Activated B cell treated with CpG ODN at 0.5 μM for 24 hours (primary cell): ENCODE data around the gene TMEM255B. TPM values are rescaled to one million over a fixed set of nuclear protein-coding genes. Genes with fewer than 3 reads are reported as not detected.
"Not testable (repeated sequence)": the region's sequence is repeated elsewhere in the genome, so short reads cannot be mapped to it uniquely, and the experiment has no call there.

ENCODE experiments used
- ATAC-seq: fragments of 200-7000 bp; cut with Tn5 transposase; one replicate; pipeline ENCODE4 v1.10.0; 2021; ENCODE audit warnings: low read depth, mild to moderate bottlenecking, moderate library complexity
- CTCF ChIA-PET: fragments of 350-600 bp; sonication (Branson Sonifier 250); formaldehyde crosslinking; loops from one replicate; lab custom pipeline; 2021; ENCODE audit warnings: antibody characterized with exemption; lab: Charles Lee
- POLR2A ChIA-PET: fragments of 350-600 bp; sonication (Branson Sonifier 250); formaldehyde crosslinking; loops from one replicate; lab custom pipeline; 2021; ENCODE audit warnings: antibody characterized with exemption; lab: Charles Lee
- DNase-seq: peaks from one replicate; pipeline ENCODE4 v3.0.0; 2022
- H3K27ac Mint-ChIP-seq: one replicate; pipeline ENCODE4 v1.8.0; 2020; ENCODE audit warnings: mixed read lengths
- H3K27me3 Mint-ChIP-seq: one replicate; pipeline ENCODE4 v1.8.0; 2021; ENCODE audit warnings: mixed read lengths
- H3K36me3 Mint-ChIP-seq: one replicate; pipeline ENCODE4 v1.8.0; 2021; ENCODE audit warnings: low read depth, mixed read lengths
- H3K4me1 Mint-ChIP-seq: one replicate; pipeline ENCODE4 v1.8.0; 2021; ENCODE audit warnings: mixed read lengths
- H3K4me3 Mint-ChIP-seq: one replicate; pipeline ENCODE4 v1.8.0; 2020; ENCODE audit warnings: mild to moderate bottlenecking, mixed read lengths
- H3K9me3 Mint-ChIP-seq: one replicate; pipeline ENCODE4 v1.8.0; 2020; ENCODE audit warnings: mixed read lengths
- intact Hi-C: fragments of 100-400 bp; cut with micrococcal nuclease; formaldehyde crosslinking; loops from one replicate; pipeline ENCODE4 v1.15.1; 2024
- total RNA-seq: library from RNA; stranded (reverse); gene quantifications from 2 replicates; pipeline ENCODE4 v1.2.3, GENCODE V29; 2022
- TF ChIP-seq, protein P1 (sequence below): fragments of 200-600 bp; IDR thresholded peaks from one replicate; pipeline ENCODE4 v1.8.0; 2022; ENCODE audit warnings: antibody characterized with exemption, mild to moderate bottlenecking

Gene TMEM255B
- total RNA-seq, 1 donor from 2014 or later: 6.2 TPM

DNA sequence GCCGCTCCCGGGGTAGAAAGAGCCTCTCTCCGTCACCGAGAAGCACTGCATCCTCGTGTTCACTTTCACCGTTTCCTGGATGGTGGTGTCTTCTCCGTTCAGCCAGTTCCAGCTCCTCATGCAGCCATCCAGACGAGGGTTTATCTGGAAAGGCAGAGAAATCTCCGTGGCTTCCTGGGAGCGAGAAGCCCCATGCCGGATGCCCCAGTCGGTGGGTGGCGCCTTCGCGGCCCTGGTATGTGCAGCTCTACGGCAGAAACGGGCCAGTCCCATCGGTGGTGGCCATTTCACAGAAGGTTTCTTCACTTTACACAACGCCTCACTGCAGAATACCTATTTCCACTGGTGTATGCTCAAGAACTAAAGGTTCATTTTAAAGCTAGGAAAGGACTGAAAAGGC, 68.0 kb downstream of the TMEM255B start:
- H3K4me1 Mint-ChIP-seq: no peaks in the 10 kb centered on the region
- no peak overlapping the region for H3K27ac Mint-ChIP-seq
- no peak for ATAC-seq
- H3K36me3 Mint-ChIP-seq: peaks cover 33% of the 10 kb centered on the region
- intact Hi-C loops: no loop called here
- POLR2A ChIA-PET: no interaction called here
- DNase-seq: no peak
- no peaks in the 10 kb centered on the region for H3K9me3 Mint-ChIP-seq
- H3K27me3 Mint-ChIP-seq: no peaks in the 10 kb centered on the region
- H3K4me3 Mint-ChIP-seq: no peak overlapping the region
- TF ChIP-seq, protein P1, sequence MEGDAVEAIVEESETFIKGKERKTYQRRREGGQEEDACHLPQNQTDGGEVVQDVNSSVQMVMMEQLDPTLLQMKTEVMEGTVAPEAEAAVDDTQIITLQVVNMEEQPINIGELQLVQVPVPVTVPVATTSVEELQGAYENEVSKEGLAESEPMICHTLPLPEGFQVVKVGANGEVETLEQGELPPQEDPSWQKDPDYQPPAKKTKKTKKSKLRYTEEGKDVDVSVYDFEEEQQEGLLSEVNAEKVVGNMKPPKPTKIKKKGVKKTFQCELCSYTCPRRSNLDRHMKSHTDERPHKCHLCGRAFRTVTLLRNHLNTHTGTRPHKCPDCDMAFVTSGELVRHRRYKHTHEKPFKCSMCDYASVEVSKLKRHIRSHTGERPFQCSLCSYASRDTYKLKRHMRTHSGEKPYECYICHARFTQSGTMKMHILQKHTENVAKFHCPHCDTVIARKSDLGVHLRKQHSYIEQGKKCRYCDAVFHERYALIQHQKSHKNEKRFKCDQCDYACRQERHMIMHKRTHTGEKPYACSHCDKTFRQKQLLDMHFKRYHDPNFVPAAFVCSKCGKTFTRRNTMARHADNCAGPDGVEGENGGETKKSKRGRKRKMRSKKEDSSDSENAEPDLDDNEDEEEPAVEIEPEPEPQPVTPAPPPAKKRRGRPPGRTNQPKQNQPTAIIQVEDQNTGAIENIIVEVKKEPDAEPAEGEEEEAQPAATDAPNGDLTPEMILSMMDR: no peak
- CTCF ChIA-PET: no interaction called here

DNA sequence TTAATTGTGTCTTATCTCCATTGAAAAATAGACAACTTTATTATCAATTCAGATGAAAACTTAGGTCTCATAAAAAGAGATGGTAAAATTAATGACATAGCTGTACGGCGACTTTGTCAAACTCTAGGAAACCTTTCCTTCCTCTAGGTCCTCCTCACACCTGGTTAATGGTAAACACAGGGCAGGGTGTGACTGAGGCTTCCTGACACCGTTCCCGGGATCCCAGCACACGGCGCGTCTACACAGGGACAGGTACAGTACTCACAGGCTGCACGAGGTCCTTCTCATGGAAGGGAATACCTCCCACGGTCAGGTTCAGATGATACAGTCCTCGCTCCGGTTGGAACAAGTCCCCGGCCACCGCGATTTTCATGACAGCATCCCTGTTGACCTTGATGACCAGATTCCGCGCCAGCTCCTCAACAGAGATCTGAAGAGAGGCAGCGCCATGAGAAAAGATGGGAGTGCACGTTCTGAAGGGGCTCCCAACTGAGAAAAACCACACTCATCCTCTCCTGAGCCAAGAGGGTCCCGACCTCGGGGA, 69.3 kb downstream of the TMEM255B start:
- ChIA-PET CTCF (no interaction called here), POLR2A (no interaction called here)
- H3K27ac Mint-ChIP-seq: no peak overlapping the region
- no peak overlapping the region for H3K4me3 Mint-ChIP-seq
- TF ChIP-seq, protein P1: no peak
- no peak for ATAC-seq
- no peaks in the 10 kb centered on the region for H3K9me3 Mint-ChIP-seq
- intact Hi-C loops: no loop called here
- peaks cover 30% of the 10 kb centered on the region for H3K36me3 Mint-ChIP-seq
- no peaks in the 10 kb centered on the region for H3K4me1 Mint-ChIP-seq
- H3K27me3 Mint-ChIP-seq: no peaks in the 10 kb centered on the region
- no peak for DNase-seq

DNA sequence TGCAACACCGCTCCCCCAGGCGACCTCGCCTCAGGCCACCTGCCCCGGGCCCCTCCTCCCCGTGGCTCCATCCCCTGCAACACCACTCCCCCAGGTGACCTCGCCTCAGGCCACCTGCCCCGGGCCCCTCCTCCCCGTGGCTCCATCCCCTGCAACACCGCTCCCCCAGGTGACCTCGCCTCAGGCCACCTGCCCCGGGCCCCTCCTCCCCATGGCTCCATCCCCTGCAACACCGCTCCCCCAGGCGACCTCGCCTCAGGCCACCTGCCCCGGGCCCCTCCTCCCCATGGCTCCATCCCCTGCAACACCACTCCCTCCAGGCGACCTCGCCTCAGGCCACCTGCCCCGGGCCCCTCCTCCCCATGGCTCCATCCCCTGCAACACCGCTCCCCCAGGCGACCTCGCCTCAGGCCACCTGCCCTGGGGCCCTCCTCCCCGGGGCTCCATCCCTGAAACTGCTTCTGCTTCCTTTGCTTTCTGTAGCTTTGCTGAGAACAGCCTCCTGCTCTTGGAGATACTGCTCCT, 71.5 kb downstream of the TMEM255B start:
- H3K36me3 Mint-ChIP-seq: peaks cover 30% of the 10 kb centered on the region
- CTCF ChIA-PET, POLR2A ChIA-PET, H3K27me3 Mint-ChIP-seq, H3K9me3 Mint-ChIP-seq, intact Hi-C loops, DNase-seq, H3K4me1 Mint-ChIP-seq, ATAC-seq, H3K4me3 Mint-ChIP-seq, H3K27ac Mint-ChIP-seq: not testable (repeated sequence)

DNA sequence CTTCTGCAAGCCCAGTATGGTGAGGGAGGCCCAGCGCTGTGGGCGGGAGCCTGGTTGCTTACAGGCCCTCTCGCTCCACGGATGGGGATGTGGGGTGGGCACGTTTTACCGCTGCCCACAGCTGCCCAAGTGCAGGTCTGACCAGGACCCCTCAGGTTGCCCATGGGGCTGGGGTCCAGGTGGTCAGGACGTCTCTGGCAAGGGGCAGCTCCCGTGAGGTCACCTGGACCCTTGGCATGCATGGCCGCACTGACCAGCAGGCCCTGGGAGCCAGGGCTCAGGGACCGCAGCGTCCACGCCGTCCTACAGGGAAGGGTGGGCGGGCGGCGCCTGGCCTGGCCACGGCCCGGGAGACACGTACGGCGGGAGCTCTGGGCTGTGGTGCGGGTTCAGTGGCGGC, 72.0 kb downstream of the TMEM255B start:
- TF ChIP-seq, protein P1: no peak
- Mint-ChIP-seq H3K27ac (no peak overlapping the region), H3K4me1 (no peaks in the 10 kb centered on the region), H3K4me3 (no peak overlapping the region), H3K9me3 (no peaks in the 10 kb centered on the region), H3K27me3 (no peaks in the 10 kb centered on the region), H3K36me3 (peaks cover 25% of the 10 kb centered on the region)
- intact Hi-C loops: no loop called here
- CTCF ChIA-PET: no interaction called here
- ATAC-seq: no peak
- POLR2A ChIA-PET: no interaction called here
- DNase-seq: no peak

DNA sequence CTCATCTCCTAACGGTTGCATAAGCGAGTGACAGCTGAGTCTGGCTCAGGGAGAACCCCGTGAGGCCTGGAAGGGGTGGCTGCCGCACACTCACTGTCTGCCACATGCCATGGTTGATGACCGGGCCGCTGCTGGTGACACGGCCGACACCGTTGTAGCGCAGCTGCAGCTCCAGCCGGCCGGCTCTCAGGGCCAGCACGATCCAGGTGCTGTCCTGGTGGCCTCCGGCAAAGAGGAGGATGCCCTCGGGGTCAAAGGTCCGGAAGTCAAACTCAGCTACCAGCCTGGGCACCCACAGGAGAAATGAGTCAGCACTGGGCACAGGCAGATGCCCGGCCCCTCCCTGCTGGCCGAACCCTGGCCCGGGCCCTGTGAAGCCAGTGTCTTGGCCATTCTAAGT, 73.2 kb downstream of the TMEM255B start:
- Mint-ChIP-seq H3K36me3 (peaks cover 19% of the 10 kb centered on the region), H3K4me1 (peaks cover 3% of the 10 kb centered on the region), H3K4me3 (no peak overlapping the region), H3K27ac (no peak overlapping the region), H3K27me3 (no peaks in the 10 kb centered on the region), H3K9me3 (no peaks in the 10 kb centered on the region)
- TF ChIP-seq, protein P1: no peak
- intact Hi-C loops: no loop called here
- ATAC-seq (no peak), DNase-seq (no peak)
- ChIA-PET POLR2A (no interaction called here), CTCF (no interaction called here)

DNA sequence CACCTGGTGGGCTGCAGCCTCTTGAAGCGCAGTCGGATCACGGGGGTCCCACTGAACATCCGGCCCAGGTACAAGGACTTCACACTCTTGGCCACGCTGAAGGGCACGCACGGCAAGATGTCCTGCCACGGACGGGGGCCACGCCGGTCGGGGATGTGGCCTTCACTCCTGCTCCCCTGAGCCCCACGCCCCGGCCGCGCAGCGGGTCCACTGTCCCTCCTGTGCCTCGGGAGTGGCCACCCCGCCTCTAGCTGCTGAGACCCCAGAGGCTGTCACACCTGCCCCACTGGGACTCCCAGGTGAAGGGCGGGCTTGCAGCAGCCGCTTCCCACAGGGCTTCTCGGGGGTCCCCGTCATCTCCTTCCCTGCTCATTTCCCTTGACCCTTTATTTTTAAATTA, 73.6 kb downstream of the TMEM255B start:
- peaks cover 15% of the 10 kb centered on the region for H3K36me3 Mint-ChIP-seq
- intact Hi-C loops: no loop called here
- ChIA-PET CTCF (no interaction called here), POLR2A (no interaction called here)
- ATAC-seq (no peak), DNase-seq (no peak)
- TF ChIP-seq, protein P1: no peak
- no peaks in the 10 kb centered on the region for H3K27me3 Mint-ChIP-seq
- H3K27ac Mint-ChIP-seq: no peak overlapping the region
- H3K4me1 Mint-ChIP-seq: peaks cover 4% of the 10 kb centered on the region
- H3K9me3 Mint-ChIP-seq: no peaks in the 10 kb centered on the region
- no peak overlapping the region for H3K4me3 Mint-ChIP-seq
